WTC11 (cell line): ENCODE measurements around the gene CLIP1. TPM values are rescaled to one million over a fixed set of nuclear protein-coding genes. Genes with fewer than 3 reads are reported as not detected.

ENCODE experiments used
- ATAC-seq: fragments of 200-7000 bp; cut with Tn5 transposase; 2 replicates; pipeline ENCODE4 v1.10.0; 2021; ENCODE audit warnings: mild to moderate bottlenecking, moderate library complexity
- CTCF ChIA-PET: fragments of 300-600 bp; sonication (Branson Sonifier 250); formaldehyde crosslinking; loops from one replicate; lab custom pipeline; 2021; ENCODE audit warnings: antibody characterized with exemption; lab: Charles Lee
- POLR2A ChIA-PET: fragments of 350-600 bp; sonication (Branson Sonifier 250); formaldehyde crosslinking; loops from one replicate; lab custom pipeline; 2021; ENCODE audit warnings: antibody characterized with exemption; lab: Charles Lee
- DNase-seq: peaks from one replicate; pipeline ENCODE4 v3.0.0; 2021; ENCODE audit warnings: low spot score
- H3K27ac Mint-ChIP-seq: 2 replicates; pipeline ENCODE4 v1.8.0; 2021; ENCODE audit warnings: mixed read lengths
- H3K27me3 Mint-ChIP-seq: 2 replicates; pipeline ENCODE4 v1.8.0; 2021; ENCODE audit warnings: low read depth, mild to moderate bottlenecking, moderate library complexity, mixed read lengths
- H3K36me3 Mint-ChIP-seq: 2 replicates; pipeline ENCODE4 v1.8.0; 2021; ENCODE audit warnings: mixed read lengths
- H3K4me1 Mint-ChIP-seq: 2 replicates; pipeline ENCODE4 v1.8.0; 2022; ENCODE audit warnings: mixed read lengths
- H3K4me3 Mint-ChIP-seq: 2 replicates; pipeline ENCODE4 v1.8.0; 2021; ENCODE audit warnings: mild to moderate bottlenecking, moderate library complexity, mixed read lengths
- H3K9me3 Mint-ChIP-seq: 2 replicates; pipeline ENCODE4 v1.8.0; 2021; ENCODE audit warnings: mixed read lengths
- AR ChIP-seq: fragments of 250-450 bp; sonication (Bioruptor Pico); IDR thresholded peaks from 2 replicates; pipeline ENCODE4 v1.9.0; 2021; ENCODE audit warnings: mild to moderate bottlenecking
- ATF3 ChIP-seq: sonication (generic); formaldehyde crosslinking; conservative IDR thresholded peaks from 2 replicates; pipeline ENCODE4 v1.8.1; 2022; ENCODE audit warnings: mild to moderate bottlenecking, missing genetic modification reagents
- CREB1 ChIP-seq: sonication (generic); formaldehyde crosslinking; IDR thresholded peaks from 2 replicates; pipeline ENCODE4 v1.8.0; 2023; ENCODE audit warnings: mild to moderate bottlenecking, missing genetic modification reagents
- ELF4 ChIP-seq: sonication (generic); formaldehyde crosslinking; IDR thresholded peaks from 2 replicates; pipeline ENCODE4 v1.8.1; 2022; ENCODE audit warnings: low read depth, mild to moderate bottlenecking, moderate library complexity, missing genetic modification reagents
- ESRRA ChIP-seq: sonication (generic); formaldehyde crosslinking; IDR thresholded peaks from 2 replicates; pipeline ENCODE4 v1.8.1; 2022; ENCODE audit warnings: mild to moderate bottlenecking, missing genetic modification reagents, borderline replicate concordance
- ETV6 ChIP-seq: sonication (generic); formaldehyde crosslinking; IDR thresholded peaks from 2 replicates; pipeline ENCODE4 v1.8.1; 2022; ENCODE audit warnings: mild to moderate bottlenecking, missing genetic modification reagents
- FOXP4 ChIP-seq: sonication (generic); formaldehyde crosslinking; IDR thresholded peaks from 2 replicates; pipeline ENCODE4 v1.8.0; 2022; ENCODE audit warnings: mild to moderate bottlenecking, missing genetic modification reagents
- GTF2I ChIP-seq: fragments of 250-450 bp; sonication (Bioruptor Pico); conservative IDR thresholded peaks from 2 replicates; pipeline ENCODE4 v1.4.0; 2021; ENCODE audit warnings: mild to moderate bottlenecking
- IRF1 ChIP-seq: sonication (generic); formaldehyde crosslinking; IDR thresholded peaks from 2 replicates; pipeline ENCODE4 v1.8.0; 2023; ENCODE audit warnings: missing genetic modification reagents
- JUN ChIP-seq: sonication (generic); formaldehyde crosslinking; IDR thresholded peaks from 2 replicates; pipeline ENCODE4 v1.8.0; 2023; ENCODE audit warnings: mild to moderate bottlenecking, missing genetic modification reagents
- NFATC4 ChIP-seq: fragments of 250-450 bp; sonication (Bioruptor Pico); IDR thresholded peaks from 2 replicates; pipeline ENCODE4 v1.9.0; 2021; ENCODE audit warnings: mild to moderate bottlenecking
- NR1H2 ChIP-seq: sonication (generic); formaldehyde crosslinking; IDR thresholded peaks from 2 replicates; pipeline ENCODE4 v1.9.0; 2021; ENCODE audit warnings: mild to moderate bottlenecking, moderate library complexity, missing genetic modification reagents
- OVOL2 ChIP-seq: fragments of 250-450 bp; sonication (Bioruptor Pico); IDR thresholded peaks from 2 replicates; pipeline ENCODE4 v1.9.0; 2021; ENCODE audit warnings: mild to moderate bottlenecking, borderline replicate concordance
- RELA ChIP-seq: sonication (generic); formaldehyde crosslinking; IDR thresholded peaks from 2 replicates; pipeline ENCODE4 v1.8.1; 2022; ENCODE audit warnings: missing genetic modification reagents, mild to moderate bottlenecking, borderline replicate concordance
- SOX15 ChIP-seq: fragments of 250-450 bp; sonication (Bioruptor Pico); IDR thresholded peaks from 2 replicates; pipeline ENCODE4 v1.9.0; 2021; ENCODE audit warnings: mild to moderate bottlenecking
- TEAD4 ChIP-seq: sonication (generic); formaldehyde crosslinking; IDR thresholded peaks from 2 replicates; pipeline ENCODE4 v1.8.0; 2022; ENCODE audit warnings: mild to moderate bottlenecking, missing genetic modification reagents
- USF1 ChIP-seq: sonication (generic); formaldehyde crosslinking; IDR thresholded peaks from 2 replicates; pipeline ENCODE4 v1.8.0; 2022; ENCODE audit warnings: mild to moderate bottlenecking, missing genetic modification reagents
- ZNF317 ChIP-seq: sonication (generic); formaldehyde crosslinking; IDR thresholded peaks from 2 replicates; pipeline ENCODE4 v1.8.1; 2023; ENCODE audit warnings: low read depth, mild to moderate bottlenecking, moderate library complexity, missing genetic modification reagents, borderline replicate concordance
- total RNA-seq: library from RNA; stranded (reverse); gene quantifications from 3 replicates; pipeline ENCODE4 v1.2.3, GENCODE V29; 2021

The CLIP1 gene
- total RNA-seq, 1 experiment from 2014 or later, result 24.9 TPM

GRCh38 chr12:122283680-122284079 is 138.8 kb downstream of the CLIP1 start:
- no peak for ATAC-seq
- no peak overlapping the region for H3K4me3 Mint-ChIP-seq
- ChIA-PET POLR2A (interaction anchor here (0.6 kb wide), 1 partner anchor 46 kb away, joined by 5 read pairs; no protein-coding TSS in a partner anchor), CTCF (no interaction called here)
- 0 out of 2 replicates have a peak, but pooled peaks cover 4% of the 10 kb centered on the region for H3K4me1 Mint-ChIP-seq
- TF ChIP-seq NFATC4 (CRISPR knock-in tag) (no peak), AR (CRISPR knock-in tag) (no peak), ATF3 (CRISPR knock-in tag) (no peak), TEAD4 (CRISPR knock-in tag) (no peak)
- no peak overlapping the region for H3K27ac Mint-ChIP-seq
- no peaks in the 10 kb centered on the region for H3K36me3 Mint-ChIP-seq
- H3K27me3 Mint-ChIP-seq, result no peaks in the 10 kb centered on the region
- DNase-seq, result no peak
- no peaks in the 10 kb centered on the region for H3K9me3 Mint-ChIP-seq

- Mint-ChIP-seq H3K27me3 (no peaks in the 10 kb centered on the region), H3K36me3 (no peaks in the 10 kb centered on the region), H3K9me3 (no peaks in the 10 kb centered on the region), H3K27ac (no peak overlapping the region), H3K4me1 (0 out of 2 replicates have a peak, but pooled peaks cover 4% of the 10 kb centered on the region), H3K4me3 (no peak overlapping the region)
- ATAC-seq (no peak), DNase-seq (no peak)
- ChIA-PET POLR2A (no interaction called here), CTCF (no interaction called here)
- TF ChIP-seq USF1 (no peak), AR (CRISPR knock-in tag) (no peak), GTF2I (CRISPR knock-in tag) (no peak), ELF4 (CRISPR knock-in tag) (no peak), ZNF317 (no peak), ETV6 (CRISPR knock-in tag) (no peak), SOX15 (CRISPR knock-in tag) (no peak), JUN (CRISPR knock-in tag) (no peak), OVOL2 (CRISPR knock-in tag) (no peak), FOXP4 (CRISPR knock-in tag) (no peak), ESRRA (CRISPR knock-in tag) (no peak), RELA (CRISPR knock-in tag) (no peak), IRF1 (no peak), NR1H2 (CRISPR knock-in tag) (no peak), CREB1 (CRISPR knock-in tag) (no peak)
Observed at GRCh38 chr12:122282061-122282460, 140.4 kb downstream of the CLIP1 start.
